Tibial nerve (tissue), 3 donors: ENCODE data around the gene UBB.

ENCODE experiments used
- CTCF ChIP-seq, 5 experiments: fragments of 200-600 bp in 3 of 5; fragments of 450-650 bp in 2 of 5; sonication (generic) in 3 of 5; IDR thresholded peaks; one replicate each; pipeline ENCODE4 v1.5.1; 2016 to 2019; ENCODE audit warnings: antibody characterized with exemption in 5 of 5, mild to moderate bottlenecking in 3 of 5, moderate library complexity in 2 of 5
- POLR2A ChIP-seq, 2 donors: fragments of 450-650 bp; IDR thresholded peaks; one replicate each; pipeline ENCODE4 v1.6.1; 2017; ENCODE audit warnings: antibody characterized with exemption in 2 of 2, mild to moderate bottlenecking in 2 of 2, moderate library complexity in 2 of 2

- TF ChIP-seq CTCF (IDR thresholded peaks at IDR 0.05) (no peak), POLR2A (IDR thresholded peaks at IDR 0.05) (no peak)
These were observed 6.5 kb upstream of the UBB start for GRCh38 chr17:16374146-16374938.
